CD4-positive, alpha-beta T cell (primary cell): ENCODE results near the gene CEP170. TPM values are rescaled to one million over a fixed set of nuclear protein-coding genes. Genes with fewer than 3 reads are reported as not detected.
"Not testable (repeated sequence)": the region's sequence is repeated elsewhere in the genome, so short reads cannot be mapped to it uniquely, and the experiment has no call there.

Source experiments
- ATAC-seq: fragments of 200-7000 bp; cut with Tn5 transposase; one replicate; pipeline ENCODE4 v1.10.0; 2022; ENCODE audit warnings: mild to moderate bottlenecking; ENCODE audit not compliant: poor library complexity
- CTCF ChIA-PET: fragments of 350-600 bp; sonication (Branson Sonifier 250); formaldehyde crosslinking; loops from one replicate; lab custom pipeline; 2021; ENCODE audit warnings: antibody characterized with exemption, inconsistent platforms; lab: Charles Lee
- POLR2A ChIA-PET: fragments of 350-600 bp; sonication (Branson Sonifier 250); formaldehyde crosslinking; loops from one replicate; lab custom pipeline; 2021; ENCODE audit warnings: antibody characterized with exemption, inconsistent platforms; lab: Charles Lee
- DNase-seq, 14 experiments: peaks; one replicate each; pipeline ENCODE4 v3.0.0-alpha.2; 2013 to 2020; ENCODE audit warnings: mixed read lengths in 2 of 14
- H3K27ac ChIP-seq, 2 donors: one replicate each; pipeline versions ENCODE4 v1.5.1 to v1.7.0; 2013; ENCODE audit warnings: low read length in 2 of 2, low read depth in 1 of 2, mild to moderate bottlenecking in 1 of 2
- H3K27me3 ChIP-seq, 2 experiments: 1 replicate in 1 of 2; 2 replicates in 1 of 2; pipeline versions ENCODE4 v1.6.1 to v1.7.0; 2013; ENCODE audit warnings: low read length in 2 of 2, control low read depth in 1 of 2, mild to moderate bottlenecking in 1 of 2, moderate library complexity in 1 of 2; ENCODE audit not compliant: insufficient read depth in 2 of 2, control insufficient read depth in 1 of 2
- H3K36me3 ChIP-seq: one replicate; pipeline ENCODE4 v1.6.1; 2013; ENCODE audit warnings: low read length, control low read depth; ENCODE audit not compliant: insufficient read depth
- H3K4me1 ChIP-seq: one replicate; pipeline ENCODE4 v1.6.1; 2013; ENCODE audit warnings: low read length, control low read depth; ENCODE audit not compliant: insufficient read depth
- H3K4me3 ChIP-seq: one replicate; pipeline ENCODE4 v1.5.1; 2013; ENCODE audit warnings: mild to moderate bottlenecking, low read length, moderate library complexity
- H3K9me3 ChIP-seq, 2 experiments: 1 replicate in 1 of 2; 2 replicates in 1 of 2; pipeline versions ENCODE4 v1.6.1 to v1.7.0; 2013; ENCODE audit warnings: low read length in 2 of 2, mild to moderate bottlenecking in 2 of 2, control low read depth in 1 of 2, moderate library complexity in 1 of 2; ENCODE audit not compliant: control insufficient read depth in 1 of 2, insufficient read depth in 1 of 2
- H3K27ac Mint-ChIP-seq: one replicate; pipeline ENCODE4 v1.8.0; 2020; ENCODE audit warnings: mixed read lengths
- H3K27me3 Mint-ChIP-seq: one replicate; pipeline ENCODE4 v1.8.0; 2021; ENCODE audit warnings: mixed read lengths
- H3K36me3 Mint-ChIP-seq: one replicate; pipeline ENCODE4 v1.8.0; 2021; ENCODE audit warnings: low read depth, mixed read lengths
- H3K4me1 Mint-ChIP-seq: one replicate; pipeline ENCODE4 v1.8.0; 2021; ENCODE audit warnings: low read depth, mixed read lengths
- H3K4me3 Mint-ChIP-seq: one replicate; pipeline ENCODE4 v1.8.0; 2020; ENCODE audit warnings: mild to moderate bottlenecking, mixed read lengths
- H3K9me3 Mint-ChIP-seq: one replicate; pipeline ENCODE4 v1.8.0; 2020; ENCODE audit warnings: mixed read lengths
- intact Hi-C, 2 experiments: fragments of 100-400 bp; cut with DNase I in 1 of 2; cut with micrococcal nuclease in 1 of 2; formaldehyde crosslinking; loops; one replicate each; pipeline versions ENCODE4 v1.15.1 to v1.9.0; 2023 to 2025; cut with DNase I, micrococcal nuclease
- total RNA-seq, 174 experiments: library from RNA in 2 of 174; stranded (reverse) in 2 of 174; gene quantifications; one replicate each; pipeline ENCODE4 v1.2.3 and lab custom pipeline; 2021 to 2026

The CEP170 gene
- total RNA-seq, 2 experiments from 2014 or later, result 34.7 to 38.2 TPM

DNA sequence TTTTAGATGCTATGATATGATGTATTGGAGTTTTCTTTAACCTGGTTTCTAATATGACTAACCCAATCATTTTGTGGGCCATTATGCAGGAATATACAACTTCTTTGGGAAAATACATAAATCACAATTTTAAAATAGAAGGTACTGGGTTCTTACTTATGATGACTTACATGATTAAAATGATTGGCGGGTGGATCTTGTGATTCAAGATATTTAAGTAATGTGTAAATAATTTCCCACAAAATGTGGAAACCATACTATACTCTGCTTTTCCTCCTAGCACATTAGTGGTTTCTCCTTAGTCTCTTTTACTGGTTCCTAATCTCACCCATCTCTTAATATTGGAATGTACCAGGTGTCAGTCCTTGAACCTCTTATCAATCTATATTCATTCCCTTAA lies 50.7 kb downstream of the CEP170 start:
- H3K36me3 ChIP-seq, H3K4me3 ChIP-seq, DNase-seq, H3K9me3 Mint-ChIP-seq, H3K4me1 ChIP-seq, H3K27me3 Mint-ChIP-seq, intact Hi-C loops, H3K4me1 Mint-ChIP-seq, CTCF ChIA-PET, ATAC-seq, H3K4me3 Mint-ChIP-seq, H3K27me3 ChIP-seq, H3K9me3 ChIP-seq, H3K27ac Mint-ChIP-seq, H3K27ac ChIP-seq, POLR2A ChIA-PET: not testable (repeated sequence)
- H3K36me3 Mint-ChIP-seq, result peaks cover 34% of the 10 kb centered on the region

DNA sequence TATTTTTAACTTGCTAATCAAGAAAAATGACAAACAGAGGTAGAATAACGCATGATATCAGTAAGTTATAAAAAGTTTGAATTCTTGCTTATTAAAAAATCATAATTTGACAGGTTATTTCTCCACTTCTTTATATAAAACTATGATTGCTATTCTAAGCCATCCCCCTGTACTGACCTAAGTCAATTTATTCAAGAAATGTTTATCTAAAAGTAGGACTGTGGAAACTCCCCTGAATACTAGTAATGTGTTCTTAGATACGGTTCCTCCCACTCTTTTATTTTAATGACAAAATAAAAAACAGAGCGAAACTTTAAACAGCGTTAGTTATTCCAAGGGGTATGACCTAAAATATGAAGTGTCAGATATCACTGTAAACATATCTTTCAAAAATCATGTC lies 51.9 kb downstream of the CEP170 start:
- peaks cover 40% of the 10 kb centered on the region for H3K36me3 Mint-ChIP-seq
- H3K4me1 Mint-ChIP-seq, H3K4me3 Mint-ChIP-seq, ATAC-seq, H3K27ac ChIP-seq, H3K4me1 ChIP-seq, intact Hi-C loops, DNase-seq, H3K27ac Mint-ChIP-seq, CTCF ChIA-PET, H3K9me3 ChIP-seq, H3K9me3 Mint-ChIP-seq, H3K4me3 ChIP-seq, H3K27me3 Mint-ChIP-seq, POLR2A ChIA-PET, H3K36me3 ChIP-seq, H3K27me3 ChIP-seq: not testable (repeated sequence)

- H3K4me3 Mint-ChIP-seq, H3K4me3 ChIP-seq, H3K9me3 ChIP-seq, H3K27me3 Mint-ChIP-seq, DNase-seq, H3K4me1 ChIP-seq, H3K27me3 ChIP-seq, H3K27ac Mint-ChIP-seq, H3K36me3 ChIP-seq, H3K4me1 Mint-ChIP-seq, POLR2A ChIA-PET, H3K9me3 Mint-ChIP-seq, ATAC-seq, intact Hi-C loops, H3K27ac ChIP-seq, CTCF ChIA-PET: not testable (repeated sequence)
- peaks cover 47% of the 10 kb centered on the region for H3K36me3 Mint-ChIP-seq
These were observed 53.8 kb downstream of the CEP170 start for GRCh38 chr1:243201316-243201715.

DNA sequence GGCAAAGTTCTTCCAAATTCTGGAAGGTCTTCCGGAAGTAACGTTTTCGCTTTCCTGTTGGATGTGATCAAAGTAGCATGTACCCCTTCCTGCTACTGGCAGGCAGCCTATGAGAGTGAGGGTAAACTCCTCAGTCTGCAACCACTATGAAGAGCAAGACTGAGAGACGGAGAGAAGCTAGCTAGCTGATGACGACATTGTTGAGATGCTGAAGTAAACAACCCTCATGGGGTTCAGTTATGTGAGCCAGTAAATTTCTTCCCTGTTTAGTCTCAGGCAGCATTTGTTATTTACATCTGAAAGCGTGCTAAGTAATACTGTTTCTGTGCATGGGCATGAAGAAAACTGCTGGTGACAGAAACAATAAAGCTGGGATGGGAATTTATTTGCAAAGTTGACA lies 57.6 kb downstream of the CEP170 start:
- H3K4me1 Mint-ChIP-seq, H3K27ac Mint-ChIP-seq, ATAC-seq, H3K4me1 ChIP-seq, H3K9me3 ChIP-seq, H3K27ac ChIP-seq, DNase-seq, CTCF ChIA-PET, H3K27me3 ChIP-seq, POLR2A ChIA-PET, intact Hi-C loops, H3K9me3 Mint-ChIP-seq, H3K27me3 Mint-ChIP-seq, H3K36me3 ChIP-seq, H3K4me3 Mint-ChIP-seq, H3K4me3 ChIP-seq: not testable (repeated sequence)
- peaks cover 44% of the 10 kb centered on the region for H3K36me3 Mint-ChIP-seq

- H3K36me3 Mint-ChIP-seq, result peaks cover 46% of the 10 kb centered on the region
- POLR2A ChIA-PET, result not testable (repeated sequence)
These were observed 61.8 kb downstream of the CEP170 start for GRCh38 chr1:243193330-243193729.

DNA sequence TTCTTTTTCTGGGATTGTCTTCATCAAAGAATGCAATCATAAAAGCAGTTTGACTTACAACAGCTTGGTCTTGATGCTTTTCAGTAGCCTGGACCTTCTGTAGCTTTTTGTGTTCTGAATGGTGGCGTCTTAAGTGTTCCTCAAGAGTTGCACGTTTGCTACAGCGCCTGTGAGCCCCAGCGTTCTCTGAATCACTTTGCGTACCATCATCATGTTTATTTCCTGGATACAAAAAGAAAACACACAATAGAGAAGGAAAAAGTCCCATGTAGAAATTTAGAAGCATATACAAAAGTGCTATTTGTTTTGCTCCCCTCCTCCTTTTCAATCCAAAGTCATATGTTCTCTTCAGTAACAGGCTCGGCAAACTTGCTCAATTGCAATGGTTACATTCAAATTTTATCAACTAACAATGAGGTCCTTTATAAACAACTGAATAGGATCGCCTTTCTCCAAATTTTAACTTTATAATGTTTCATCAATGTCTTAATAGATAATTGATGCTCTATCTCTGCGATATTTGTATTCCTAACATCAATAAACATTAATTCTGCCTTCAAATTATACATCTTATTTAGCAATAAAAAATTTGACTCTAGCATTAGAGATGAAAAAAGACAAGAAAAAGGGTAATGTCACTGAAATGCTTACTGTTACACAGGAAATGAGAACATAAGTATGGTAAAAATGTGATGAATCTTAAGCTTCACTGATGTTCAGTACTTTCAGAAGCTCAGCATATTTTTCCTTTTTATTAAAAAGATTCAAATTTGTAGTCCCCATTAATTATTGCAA lies 68.7 kb downstream of the CEP170 start:
- H3K4me1 Mint-ChIP-seq, H3K27ac Mint-ChIP-seq, intact Hi-C loops, POLR2A ChIA-PET, H3K27ac ChIP-seq, ATAC-seq, CTCF ChIA-PET, H3K4me3 ChIP-seq, H3K4me1 ChIP-seq, H3K4me3 Mint-ChIP-seq, H3K27me3 Mint-ChIP-seq, H3K9me3 Mint-ChIP-seq, H3K9me3 ChIP-seq, H3K27me3 ChIP-seq, DNase-seq, H3K36me3 ChIP-seq: not testable (repeated sequence)
- peaks cover 41% of the 10 kb centered on the region for H3K36me3 Mint-ChIP-seq

More at GRCh38 chr1:243193330-243193729, 61.8 kb downstream of the CEP170 start:
- H3K4me1 ChIP-seq, H3K27me3 ChIP-seq, H3K36me3 ChIP-seq, DNase-seq, H3K27me3 Mint-ChIP-seq, CTCF ChIA-PET, intact Hi-C loops, H3K9me3 ChIP-seq, H3K4me3 Mint-ChIP-seq, H3K27ac Mint-ChIP-seq, H3K4me3 ChIP-seq, ATAC-seq, H3K4me1 Mint-ChIP-seq, H3K9me3 Mint-ChIP-seq, H3K27ac ChIP-seq: not testable (repeated sequence)

DNA sequence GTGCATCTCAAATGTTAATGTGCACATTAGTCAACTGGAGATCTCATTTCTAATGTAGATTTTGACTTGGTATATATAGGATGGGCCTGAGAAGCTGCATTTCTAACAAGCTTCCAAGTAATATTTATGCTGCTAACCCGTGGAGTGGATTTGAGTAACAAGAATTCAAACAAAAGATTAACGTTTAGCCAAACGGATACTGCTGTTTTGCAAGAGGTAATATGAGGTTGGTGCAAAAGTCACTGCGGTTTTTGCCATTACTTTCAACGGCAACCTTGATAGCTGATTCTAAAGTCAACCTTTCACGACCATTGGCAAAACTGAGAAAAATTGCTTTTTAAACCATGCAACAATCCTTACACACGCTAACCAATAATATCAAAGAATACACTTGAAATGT lies 70.3 kb downstream of the CEP170 start:
- H3K27me3 ChIP-seq, DNase-seq, H3K4me3 Mint-ChIP-seq, CTCF ChIA-PET, POLR2A ChIA-PET, H3K27ac Mint-ChIP-seq, H3K4me1 ChIP-seq, ATAC-seq, H3K9me3 Mint-ChIP-seq, H3K9me3 ChIP-seq, intact Hi-C loops, H3K36me3 ChIP-seq, H3K27me3 Mint-ChIP-seq, H3K27ac ChIP-seq, H3K4me3 ChIP-seq: not testable (repeated sequence)
- H3K36me3 Mint-ChIP-seq, result peaks cover 41% of the 10 kb centered on the region
- H3K4me1 Mint-ChIP-seq, result peaks cover 18% of the 10 kb centered on the region
